ENCODE data around the gene DOCK2. TPM values are rescaled to one million over a fixed set of nuclear protein-coding genes. Genes with fewer than 3 reads are reported as not detected.

DOCK2 gene
- total and polyA plus RNA-seq, 2 of the 8 experiments (the other 6 are each of a cell fraction or from before 2014, with no cell fraction given), result 3.9 to 5.7 TPM

- TF ChIP-seq E2F6 (IDR thresholded peaks at IDR 0.05), result no peak
- TF ChIP-seq SUZ12 (IDR thresholded peaks at IDR 0.05; ENCODE audit: low read length), result no peak
- TF ChIP-seq BRCA1 (IDR thresholded peaks at IDR 0.05; ENCODE audit: low read depth, low read length), result no peak
- no peak for TF ChIP-seq CHD2 (IDR thresholded peaks at IDR 0.05; ENCODE audit: low read length)
- TF ChIP-seq YY1 (IDR thresholded peaks at IDR 0.05; ENCODE audit: low read depth, low read length), result no peak
- no peak for TF ChIP-seq RXRA (IDR thresholded peaks at IDR 0.05; ENCODE audit: insufficient read depth, low read depth, low read length)
Observed at GRCh38 chr5:169840405-169840804, 203.3 kb downstream of the DOCK2 start (continued).
